Left renal pelvis (tissue), 4 donors: ENCODE results near the gene RBM22. TPM values are rescaled to one million over a fixed set of nuclear protein-coding genes. Genes with fewer than 3 reads are reported as not detected.
"Not testable (repeated sequence)": the region's sequence is repeated elsewhere in the genome, so short reads cannot be mapped to it uniquely, and the experiment has no call there.

Experiments
- DNase-seq, 4 donors: peaks; one replicate each; pipeline ENCODE4 v3.0.0-alpha.2; 2013; ENCODE audit warnings: low read depth in 4 of 4, low spot score in 3 of 4
- polyA plus RNA-seq, 4 donors: library from polyadenylated mRNA; unstranded; fragments of 120-200 nt; gene quantifications; one replicate each; pipeline ENCODE4 v1.2.1, GENCODE V29; 2013; ENCODE audit not compliant: insufficient read length in 4 of 4

Gene RBM22
- 10 to 100 TPM; 67.4 to 85.3 (median 80.4) TPM for polyA plus RNA-seq

DNA sequence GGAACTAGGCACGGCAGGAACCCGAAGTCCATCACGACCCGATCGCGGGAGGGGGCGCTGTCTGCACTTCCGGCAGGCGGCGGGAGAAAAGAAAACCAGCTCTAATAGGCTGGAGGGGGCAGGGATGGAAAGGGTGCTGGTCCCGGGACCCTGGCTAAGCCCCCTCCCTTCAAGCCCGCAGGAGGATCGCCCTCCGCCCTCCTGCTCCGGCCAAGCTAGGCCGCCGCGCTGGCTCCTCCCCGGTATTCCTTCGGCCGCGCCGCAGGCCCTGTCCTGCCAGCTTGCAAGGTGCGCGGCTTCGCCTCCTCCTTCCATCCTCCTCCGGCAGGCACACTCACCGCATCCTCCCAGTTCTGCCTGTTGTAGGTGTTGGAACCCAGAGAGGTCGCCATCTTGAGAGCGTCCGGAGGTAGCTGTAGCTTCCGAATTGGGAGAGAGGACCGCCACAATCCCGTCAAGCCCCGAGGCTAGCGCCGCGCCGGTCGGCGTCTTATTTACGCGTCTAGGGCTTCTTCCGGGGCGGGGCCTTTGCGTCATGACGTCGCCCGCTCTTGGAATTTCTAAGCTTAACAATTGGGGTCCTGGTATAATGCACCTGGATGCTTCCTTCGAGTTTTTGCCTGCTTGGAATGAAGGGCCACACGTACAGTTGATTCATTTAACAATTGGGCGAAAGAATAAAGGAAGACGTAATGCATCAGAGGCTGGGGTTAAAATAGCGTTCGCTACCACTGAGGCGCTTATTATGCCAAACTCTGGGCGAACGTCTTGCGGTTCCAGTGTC is at the start of gene RBM22:
Gene RBM22, minus strand, starts transcription at position 469 of the 784 bp plus-strand sequence. Its CDS starts 77 bp downstream, at position 392.
- DNase-seq, result peak; percentile 86 to 89 (median 87)

DNA sequence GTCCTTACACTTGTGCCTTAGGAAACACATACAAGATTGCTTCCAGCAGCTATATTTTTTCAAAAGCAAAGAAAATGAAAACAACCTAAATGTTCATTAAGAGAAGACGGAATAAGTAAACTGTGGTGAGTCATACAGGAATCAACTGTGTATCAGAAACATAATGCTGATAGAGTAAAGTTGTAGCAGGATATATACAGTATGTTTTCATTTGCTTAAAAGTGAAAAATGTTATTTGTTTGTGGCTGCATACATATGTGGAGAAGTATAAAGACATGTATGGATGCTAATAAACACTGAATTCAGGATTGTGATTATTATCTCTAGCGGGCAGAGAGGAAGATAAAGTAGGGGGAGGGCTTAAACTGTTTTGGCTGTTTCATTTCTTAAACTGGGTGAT is 49.6 kb upstream of the RBM22 start:
- no peak for DNase-seq

DNA sequence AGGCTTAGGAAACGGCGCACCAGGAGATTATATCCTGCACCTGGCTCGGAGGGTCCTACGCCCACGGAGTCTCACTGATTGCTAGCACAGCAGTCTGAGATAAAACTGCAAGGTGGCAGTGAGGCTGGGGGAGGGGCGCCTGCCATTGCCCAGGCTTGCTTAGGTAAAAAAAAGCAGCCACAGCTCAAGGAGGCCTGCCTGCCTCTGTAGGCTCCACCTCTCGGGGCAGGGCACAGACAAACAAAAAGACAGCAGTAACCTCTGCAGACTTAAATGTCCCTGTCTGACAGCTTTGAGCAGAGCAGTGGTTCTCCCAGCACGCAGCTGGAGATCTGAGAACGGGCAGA is 42.3 kb upstream of the RBM22 start:
- not testable (repeated sequence) for DNase-seq

DNA sequence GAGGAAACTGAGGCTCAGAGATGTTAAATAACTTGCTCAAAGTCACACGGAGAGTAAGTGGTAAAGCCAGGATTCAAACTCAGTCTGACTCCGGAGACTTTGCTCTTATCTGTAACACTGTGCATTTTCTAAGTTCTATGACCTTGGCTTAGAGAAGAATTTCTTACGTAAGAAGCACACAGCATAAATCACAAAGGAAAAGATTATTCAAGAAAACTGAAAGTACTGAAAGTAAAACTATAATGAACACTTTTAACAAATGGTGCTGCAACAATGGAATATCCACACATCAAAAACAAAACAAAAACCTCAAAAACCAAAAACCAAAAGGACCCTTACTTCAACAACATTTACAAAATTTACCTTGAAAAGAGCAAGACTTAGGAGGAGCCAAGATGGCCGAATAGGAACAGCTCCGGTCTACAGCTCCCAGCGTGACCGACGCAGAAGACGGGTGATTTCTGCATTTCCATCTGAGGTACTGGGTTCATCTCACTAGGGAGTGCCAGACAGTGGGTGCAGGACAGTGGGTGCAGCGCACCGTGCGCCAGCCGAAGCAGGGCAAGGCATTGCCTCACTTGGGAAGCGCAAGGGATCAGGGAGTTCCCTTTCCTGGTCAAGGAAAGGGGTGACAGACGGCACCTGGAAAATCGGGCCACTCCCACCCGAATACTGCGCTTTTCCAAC is 41.7 kb upstream of the RBM22 start:
- not testable (repeated sequence) for DNase-seq

DNA sequence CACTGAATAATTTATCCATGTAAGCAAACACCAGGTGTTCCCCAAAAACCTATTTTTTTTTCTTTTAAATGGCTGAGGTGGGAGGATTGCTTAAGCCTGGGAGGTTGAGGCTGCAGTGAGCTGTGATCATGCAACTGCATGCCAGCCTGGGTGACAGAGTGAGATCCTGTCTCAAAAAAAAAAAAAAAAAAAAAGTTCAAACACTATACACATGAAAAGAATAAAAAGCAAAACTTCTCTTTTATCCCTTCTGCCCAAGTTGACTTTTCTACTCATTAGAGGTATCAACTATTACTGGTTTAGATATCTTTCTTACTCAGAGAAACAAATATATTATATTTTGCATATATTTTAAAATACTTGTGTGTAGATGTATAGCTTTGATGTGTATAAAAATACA is 40.1 kb upstream of the RBM22 start:
- DNase-seq, result no peak

- no peak for DNase-seq
Observed at GRCh38 chr5:150738862-150739261, 38.0 kb upstream of the RBM22 start.

DNA sequence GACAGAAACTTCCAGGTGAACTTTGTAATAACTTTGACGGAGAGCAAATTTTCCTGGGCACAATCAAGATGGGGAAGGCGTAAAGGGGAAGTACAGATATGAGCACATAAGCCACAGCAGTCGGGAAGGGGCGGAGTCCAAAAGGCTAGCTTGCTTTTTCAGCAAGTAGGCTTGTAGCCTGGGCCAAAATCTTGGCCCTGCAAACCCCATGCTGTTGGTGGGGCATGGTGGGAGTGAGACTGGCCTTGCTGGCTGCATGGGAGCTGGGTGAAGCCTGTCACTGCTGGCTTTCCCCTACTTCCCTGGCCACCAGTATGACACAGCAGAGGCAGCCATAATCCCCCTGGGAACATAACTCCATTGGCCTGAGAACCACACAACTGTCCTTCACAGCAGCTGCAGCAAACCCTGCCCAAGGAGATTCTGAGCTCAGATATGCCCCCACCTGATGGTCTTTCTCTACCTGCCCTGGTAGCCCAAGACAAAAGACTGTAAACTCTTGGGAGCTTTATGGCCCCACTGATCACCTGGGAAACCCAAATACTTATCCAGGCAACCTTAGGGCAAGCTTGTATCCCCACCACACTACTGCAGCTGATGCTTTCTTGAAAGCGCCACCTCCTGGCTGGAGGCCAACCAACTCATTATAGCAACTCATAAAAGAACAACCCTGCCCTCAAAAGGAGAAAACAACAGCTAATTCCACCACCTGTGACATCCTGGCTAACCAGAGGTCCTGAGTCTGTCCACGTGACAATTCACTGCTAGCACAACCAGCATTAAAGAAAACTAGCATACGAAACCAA is 33.9 kb upstream of the RBM22 start:
- no peak for DNase-seq

DNA sequence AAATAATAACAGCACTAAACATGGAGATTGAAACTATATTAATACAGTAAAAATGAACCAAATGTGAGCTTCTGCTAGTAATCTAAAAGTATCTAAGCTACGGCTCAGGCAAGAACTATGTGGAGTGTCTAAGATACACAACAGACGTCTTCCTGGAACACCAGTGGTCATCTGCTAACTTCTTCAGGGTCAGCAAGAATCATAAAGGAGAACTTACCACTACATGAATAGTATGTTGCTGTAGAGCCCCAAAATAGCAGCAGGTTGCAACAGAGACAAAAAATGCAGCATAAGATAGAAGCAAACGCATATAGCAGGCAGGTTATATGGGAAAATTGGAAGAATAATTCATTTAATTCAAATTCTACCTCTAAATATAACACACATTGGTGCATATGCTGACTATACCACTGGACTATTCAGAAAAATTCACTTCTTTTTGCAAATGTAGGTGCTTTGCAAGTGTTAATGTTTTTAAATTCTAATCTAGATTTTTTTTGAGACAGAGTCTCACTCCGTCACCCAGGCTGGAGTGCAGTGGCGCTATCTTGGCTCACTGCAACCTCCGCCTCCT is 30.9 kb upstream of the RBM22 start:
- DNase-seq, result no peak

DNA sequence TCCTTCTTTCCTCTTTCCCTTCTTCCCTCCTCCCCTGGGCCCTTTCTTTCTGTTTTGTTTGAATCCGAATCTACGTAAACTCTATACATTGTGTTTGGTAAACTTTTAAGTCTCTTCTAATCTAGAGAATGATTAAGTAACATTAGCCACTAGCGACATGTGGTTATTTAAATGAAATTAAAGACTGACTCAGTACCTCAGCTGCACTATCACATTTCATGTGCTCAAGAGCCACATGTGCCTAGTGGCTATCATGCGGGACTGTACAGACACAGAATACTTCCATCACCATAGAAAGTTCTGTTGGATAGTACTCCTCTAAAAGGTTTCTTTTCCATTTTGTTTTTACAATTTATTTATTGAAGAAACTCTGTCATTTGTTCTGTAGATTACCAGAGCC is 29.0 kb upstream of the RBM22 start:
- no peak for DNase-seq

DNA sequence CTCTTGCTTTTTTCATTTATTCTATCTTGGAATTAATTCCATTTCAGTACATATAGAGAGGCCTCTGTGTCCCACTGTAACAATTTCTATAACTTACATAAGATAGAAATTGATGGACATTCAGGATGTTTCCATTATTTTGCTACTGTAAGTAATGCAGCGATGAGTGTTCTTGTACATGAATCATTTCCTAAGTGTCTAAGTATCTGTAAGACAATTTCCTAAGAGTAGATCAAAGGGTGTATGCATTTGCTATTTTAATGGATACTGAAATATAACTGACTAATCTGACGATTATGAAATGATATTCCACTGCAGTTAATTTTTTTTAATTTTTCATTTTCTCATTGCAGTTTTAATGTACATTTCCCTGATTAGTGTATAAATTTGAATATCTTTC is 23.0 kb upstream of the RBM22 start:
- no peak for DNase-seq

DNA sequence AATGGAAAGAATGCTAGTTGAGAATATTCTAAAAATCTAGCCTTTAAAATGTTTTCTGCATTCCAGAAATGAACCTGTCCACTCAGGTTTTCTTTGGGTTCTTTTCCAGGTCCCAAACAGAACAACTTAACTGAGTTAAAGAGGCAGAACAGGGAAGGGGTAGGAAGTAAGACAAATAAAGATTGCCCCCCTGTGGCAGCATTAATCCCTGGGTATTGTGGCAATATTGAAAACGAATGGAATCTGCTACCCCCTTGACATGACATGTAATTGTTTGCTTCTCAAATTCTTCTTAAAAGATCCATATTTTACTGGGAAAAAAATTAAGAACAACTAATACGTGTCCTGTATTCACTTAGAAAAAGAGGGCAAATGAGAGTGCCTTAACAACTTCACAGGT is 9.3 kb upstream of the RBM22 start:
- no peak for DNase-seq

GRCh38 chr5:150706776-150707390 is 6.0 kb upstream of the RBM22 start:
- no peak for DNase-seq

GRCh38 chr5:150703762-150704161 is 2.9 kb upstream of the RBM22 start:
- DNase-seq, result no peak

DNA sequence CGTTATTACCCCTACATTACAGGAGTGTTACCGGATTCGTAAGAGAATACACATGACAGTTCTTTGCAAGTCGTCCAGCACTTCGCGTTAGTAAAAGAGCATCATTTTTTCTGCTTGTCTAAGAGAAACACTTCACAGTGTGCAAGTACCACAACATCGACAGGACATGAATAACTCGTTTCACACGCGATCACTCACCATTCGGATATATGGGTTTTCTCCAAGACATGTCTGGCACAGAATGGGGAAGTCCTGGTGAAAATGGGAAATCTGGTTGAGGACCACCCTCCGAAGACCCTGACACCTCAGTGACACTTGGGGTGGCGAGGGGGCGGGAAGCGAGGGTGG is 642 bp downstream of the RBM22 start:
- DNase-seq, result no peak

- no peak for DNase-seq
Observed at GRCh38 chr5:150694612-150695011, 6.2 kb downstream of the RBM22 start.

DNA sequence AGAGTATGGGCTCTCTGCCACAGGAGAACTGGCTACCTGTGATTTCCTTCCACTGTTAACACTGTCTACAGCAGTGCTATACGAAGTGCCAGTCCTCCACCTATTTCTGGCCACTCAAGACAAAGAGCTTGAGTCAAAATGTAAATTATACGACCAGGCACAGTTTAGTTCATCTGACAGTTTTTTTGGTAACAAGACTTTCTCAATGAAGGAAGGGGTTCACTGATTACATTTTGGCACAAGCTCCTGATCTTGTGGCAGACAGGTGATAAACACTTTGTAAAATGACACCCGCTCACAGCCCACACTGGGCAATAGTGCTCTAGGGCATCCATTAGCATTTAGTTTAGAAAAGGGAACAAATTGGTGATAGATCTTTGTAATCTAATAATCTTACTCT is 8.6 kb downstream of the RBM22 start:
- DNase-seq, result no peak

DNA sequence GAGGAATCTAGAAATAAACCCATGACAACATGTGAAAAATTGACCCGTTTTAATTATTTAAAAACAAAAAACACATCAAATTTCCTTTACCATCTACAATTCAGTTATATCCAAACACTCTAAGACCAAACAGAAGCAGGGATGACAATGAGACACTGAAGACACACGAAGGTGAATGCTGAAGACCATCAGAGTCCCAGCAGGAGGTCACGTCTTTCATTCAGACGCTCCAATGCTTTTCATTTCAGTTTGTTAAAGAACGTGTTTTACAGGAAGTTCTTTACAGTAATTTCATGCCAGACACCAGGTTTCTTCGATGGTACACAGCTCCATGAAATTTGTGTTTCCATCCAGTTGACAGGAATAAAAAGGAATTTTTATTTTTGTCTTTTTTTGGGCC is 10.1 kb downstream of the RBM22 start:
- no peak for DNase-seq

DNA sequence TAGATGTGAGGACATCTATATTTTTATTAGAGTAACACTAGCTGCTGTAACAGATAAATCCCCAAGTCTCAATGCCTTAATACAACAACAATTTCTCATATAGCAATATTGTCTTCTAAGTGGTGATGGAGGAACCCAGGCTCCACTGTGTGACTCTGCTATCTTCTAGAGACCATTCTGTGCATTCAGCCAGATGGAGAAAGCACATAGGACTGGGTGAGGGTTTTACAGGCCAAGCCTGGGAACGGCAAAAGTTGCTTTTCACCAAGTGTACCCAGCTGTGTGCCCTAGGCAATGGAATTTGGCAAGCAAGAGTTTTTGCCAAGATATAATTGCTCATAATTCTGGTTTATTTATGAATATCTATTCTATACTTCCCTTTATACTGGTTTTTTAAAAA is 11.7 kb downstream of the RBM22 start:
- DNase-seq, result no peak

DNA sequence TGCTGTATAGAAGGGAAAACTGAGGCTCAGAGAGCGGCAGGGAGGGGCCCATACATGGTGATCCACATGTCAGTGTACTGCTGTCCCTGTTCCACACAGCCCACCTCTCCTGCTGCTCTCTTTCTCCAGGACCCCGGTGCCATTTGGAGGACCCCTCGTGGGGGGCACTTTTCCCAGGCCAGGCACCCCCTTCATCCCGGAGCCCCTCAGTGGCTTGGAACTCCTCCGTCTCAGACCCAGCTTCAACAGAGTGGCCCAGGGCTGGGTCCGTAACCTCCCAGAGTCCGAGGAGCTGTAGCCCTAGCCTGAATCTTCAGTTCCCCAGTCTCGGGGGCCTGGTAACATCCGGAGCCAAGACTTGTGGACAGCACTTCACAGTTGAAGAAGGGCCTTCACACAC is 24.3 kb downstream of the RBM22 start:
- no peak for DNase-seq

GRCh38 chr5:150675069-150675468 is 25.8 kb downstream of the RBM22 start:
- DNase-seq, result no peak

DNA sequence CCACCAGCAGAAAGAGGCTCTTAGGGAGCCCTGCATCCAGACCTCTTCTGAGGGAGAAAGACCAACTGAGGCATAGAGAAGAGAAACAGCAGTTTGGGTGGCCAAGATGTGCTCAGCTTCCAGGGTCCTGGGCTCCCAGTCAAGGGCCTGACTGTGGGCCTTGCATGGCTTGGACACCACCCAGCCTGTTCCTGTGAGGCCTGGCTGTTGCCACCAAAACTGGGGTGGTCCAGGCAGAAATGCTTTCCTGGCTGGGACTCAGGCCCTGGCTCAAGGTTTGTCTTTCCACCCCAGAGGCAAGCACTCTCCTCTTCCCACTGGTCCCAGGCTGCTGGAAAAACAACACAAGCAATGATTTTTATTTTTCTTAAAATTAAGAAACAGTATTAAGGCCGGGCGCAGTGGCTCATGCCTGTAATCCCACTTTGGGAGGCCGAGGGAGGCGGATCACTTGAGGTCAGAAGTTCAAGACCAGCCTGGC is 26.5 kb downstream of the RBM22 start:
- no peak for DNase-seq
